GM12878 (cell line): ENCODE data around the gene TAX1BP1. TPM values are rescaled to one million over a fixed set of nuclear protein-coding genes. Genes with fewer than 3 reads are reported as not detected.

Experiments used
- ATAC-seq: fragments of 200-7000 bp; cut with Tn5 transposase; 3 replicates; pipeline ENCODE4 v1.9.1; 2020; ENCODE audit warnings: mild to moderate bottlenecking, moderate library complexity
- BruUV-seq: library from RNA; stranded (reverse); fragments of 400-500 nt; replicated peaks from 2 replicates; lab custom pipeline; 2021; lab: Mats Ljungman, UMichigan
- CTCF ChIA-PET: fragments of 300-600 bp; sonication (Branson Sonifier 250); formaldehyde crosslinking; extraction: SDS; loops from one replicate; lab custom pipeline; 2021; ENCODE audit warnings: inconsistent platforms; lab: Yijun Ruan, JAX
- POLR2A ChIA-PET: fragments of 350-600 bp; formaldehyde crosslinking; extraction: SDS; loops from one replicate; lab custom pipeline; 2021; ENCODE audit warnings: inconsistent platforms; lab: Charles Lee
- RAD21 ChIA-PET: fragments of 300-600 bp; sonication (Branson Sonifier 250); formaldehyde crosslinking; loops from one replicate; lab custom pipeline; 2023; ENCODE audit warnings: antibody characterized with exemption; ENCODE audit not compliant: unreplicated experiment; lab: Charles Lee
- SMC1A ChIA-PET: fragments of 300-600 bp; sonication (Branson Sonifier 250); formaldehyde crosslinking; loops from one replicate; lab custom pipeline; 2023; ENCODE audit not compliant: unreplicated experiment, uncharacterized antibody; lab: Charles Lee
- DNase-seq: peaks from one replicate; pipeline ENCODE4 v3.0.0-alpha.2; 2011; ENCODE audit warnings: low read depth, low spot score
- FAIRE-seq: peaks from 3 replicates; lab custom pipeline; 2011; peaks lifted over from hg19 to GRCh38; lab: Jason Lieb, UNC
- H2AFZ ChIP-seq: 2 replicates; pipeline ENCODE4 v1.6.0; 2011; ENCODE audit warnings: low read depth, low read length, control low read depth; ENCODE audit not compliant: control insufficient read depth
- H3K27ac ChIP-seq: 2 replicates; pipeline ENCODE4 v1.5.1; 2011; ENCODE audit warnings: control low read depth; ENCODE audit not compliant: control insufficient read depth, insufficient read depth
- H3K27me3 ChIP-seq, 2 experiments: replicated peaks in 1 of 2; 2 replicates each; pipeline versions ENCODE4 v1.6.0 to v1.6.1; 2011; ENCODE audit warnings: low read length in 1 of 2; ENCODE audit not compliant: control insufficient read depth in 2 of 2, insufficient read depth in 2 of 2
- H3K36me3 ChIP-seq, 2 experiments: 2 replicates each; pipeline ENCODE4 v1.5.1; 2011; ENCODE audit warnings: low read length in 1 of 2; ENCODE audit not compliant: control insufficient read depth in 2 of 2, insufficient read depth in 2 of 2
- H3K4me1 ChIP-seq: 2 replicates; pipeline ENCODE4 v1.6.1; 2011; ENCODE audit warnings: mild to moderate bottlenecking, low read length, moderate library complexity, mixed read lengths; ENCODE audit not compliant: control insufficient read depth, insufficient read depth
- H3K4me2 ChIP-seq: 2 replicates; pipeline ENCODE4 v1.6.0; 2011; ENCODE audit warnings: control low read depth; ENCODE audit not compliant: control insufficient read depth, insufficient read depth
- H3K4me3 ChIP-seq: fragments of 200-600 bp; sonication (generic); 2 replicates; pipeline ENCODE4 v1.5.1; 2016
- H3K79me2 ChIP-seq: 2 replicates; pipeline ENCODE4 v1.6.0; 2011; ENCODE audit warnings: low read length; ENCODE audit not compliant: control insufficient read depth, insufficient read depth
- H3K9ac ChIP-seq: 2 replicates; pipeline ENCODE4 v1.8.0; 2011; ENCODE audit warnings: low read length, control low read depth, mixed read lengths; ENCODE audit not compliant: control insufficient read depth, insufficient read depth
- H3K9me3 ChIP-seq: replicated peaks from 3 replicates; pipeline ENCODE4 v1.5.1; 2011; ENCODE audit warnings: mild to moderate bottlenecking, low read length; ENCODE audit not compliant: control insufficient read depth, insufficient read depth
- H4K20me1 ChIP-seq: 2 replicates; pipeline ENCODE4 v1.6.0; 2011; ENCODE audit not compliant: control insufficient read depth, insufficient read depth
- BACH1 ChIP-seq: fragments of 450-650 bp; IDR thresholded peaks from 2 replicates; pipeline ENCODE4 v1.6.1; 2017; ENCODE audit warnings: mild to moderate bottlenecking, borderline replicate concordance
- CEBPZ ChIP-seq: fragments of 150-350 bp; IDR thresholded peaks from 2 replicates; pipeline ENCODE4 v1.6.1; 2016; ENCODE audit warnings: low read depth, low read length
- GABPA ChIP-seq: IDR thresholded peaks from 2 replicates; pipeline ENCODE4 v1.6.1; 2014; ENCODE audit warnings: antibody characterized with exemption, low read depth, mild to moderate bottlenecking, inconsistent platforms
- NFIC ChIP-seq: IDR thresholded peaks from 2 replicates; pipeline ENCODE4 v1.6.1; 2012; ENCODE audit warnings: low read depth, mild to moderate bottlenecking, inconsistent platforms, low read length, moderate library complexity
- NR2C2 ChIP-seq: IDR thresholded peaks from 2 replicates; pipeline ENCODE4 v1.6.1; 2011; ENCODE audit warnings: borderline replicate concordance, low read depth; ENCODE audit not compliant: control insufficient read depth, insufficient read length
- PBX3 ChIP-seq: IDR thresholded peaks from 2 replicates; pipeline ENCODE4 v1.6.1; 2011; ENCODE audit warnings: mild to moderate bottlenecking, low read depth, low read length, moderate library complexity; ENCODE audit not compliant: insufficient replicate concordance
- RAD21 ChIP-seq: IDR thresholded peaks from 2 replicates; pipeline ENCODE4 v1.6.1; 2011; ENCODE audit warnings: mild to moderate bottlenecking, low read depth, low read length, moderate library complexity; ENCODE audit not compliant: insufficient read depth
- RB1 ChIP-seq: fragments of 450-650 bp; formaldehyde crosslinking; IDR thresholded peaks from 2 replicates; pipeline ENCODE4 v1.6.1; 2017; ENCODE audit warnings: mild to moderate bottlenecking, borderline replicate concordance
- SIN3A ChIP-seq: IDR thresholded peaks from 2 replicates; pipeline ENCODE4 v1.6.1; 2012; ENCODE audit warnings: low read depth, low read length, improper control_type of control experiment
- TAF1 ChIP-seq: IDR thresholded peaks from 2 replicates; pipeline ENCODE4 v1.6.1; 2011; ENCODE audit warnings: mild to moderate bottlenecking, low read depth, low read length, borderline replicate concordance
- ZBTB33 ChIP-seq: fragments of 450-650 bp; IDR thresholded peaks from 2 replicates; pipeline ENCODE4 v1.6.1; 2017; ENCODE audit warnings: mild to moderate bottlenecking
- WGBS: methylation state at CpG from one replicate; pipeline ENCODE4 v1.1.6; 2016; ENCODE audit warnings: low lambda C conversion rate; ENCODE audit not compliant: insufficient replicate concordance, insufficient coverage; ENCODE audit errors: missing lambda C conversion rate; 5-methylcytosine and 5-hydroxymethylcytosine counted together
- in situ Hi-C: fragments of 300-500 bp; cut with MboI; formaldehyde crosslinking; loops from 9 replicates; pipeline ENCODE4 v1.14.3; 2018; ENCODE audit warnings: mixed read lengths
- intact Hi-C: fragments of 100-400 bp; cut with micrococcal nuclease; formaldehyde crosslinking; loops from one replicate; pipeline ENCODE4 v1.14.2; 2022; ENCODE audit not compliant: unreplicated experiment
- polyA plus RNA-seq, 11 experiments: library from polyadenylated mRNA; depleted of rRNA in 4 of 11; unstranded in 6 of 11; stranded (reverse) in 5 of 11; fragments of >200 nt; fragmentation: Nextera tagmentation in 4 of 11; fragmentation: Illumina TruSeq in 1 of 11; extraction: Ambion mirVana in 4 of 11; extraction: Trizol in 1 of 11; gene quantifications; 1 replicate in 1 of 11; 2 replicates in 10 of 11; pipeline versions ENCODE4 v1.2.1 to v1.2.3, GENCODE V29; 2011 to 2016; ENCODE audit warnings: inconsistent platforms in 2 of 11, missing spikeins in 2 of 11, low read depth in 1 of 11
- total RNA-seq, 4 experiments: library from RNA; depleted of rRNA in 3 of 4; stranded (reverse); fragments of >200 nt in 3 of 4; fragmentation: Illumina TruSeq in 1 of 4; extraction: Trizol in 1 of 4; gene quantifications; 2 replicates each; pipeline versions ENCODE4 v1.2.1 to v1.2.3, GENCODE V29; 2013 to 2021
- TF ChIP-seq, protein P1 (sequence below): fragments of 450-650 bp; IDR thresholded peaks from 2 replicates; pipeline ENCODE4 v1.6.1; 2017; ENCODE audit warnings: antibody characterized with exemption, mild to moderate bottlenecking, moderate library complexity

The TAX1BP1 gene
- total and polyA plus RNA-seq, 10 of the 15 experiments (the other 5 are each of a cell fraction or from before 2014, with no cell fraction given): 30.8 to 105 (median 52.0) TPM

- no peak overlapping the region for H2AFZ ChIP-seq
- POLR2A ChIA-PET: interaction anchor here (1.0 kb wide), 1 partner anchor 454 kb away, joined by 3 read pairs; no protein-coding TSS in a partner anchor
- CTCF ChIA-PET: interaction anchor here (1.1 kb wide), 1 partner anchor 60 kb away, joined by 3 read pairs; no protein-coding TSS in a partner anchor
- 24% methylated on average over 4 of the region's 4 CpGs for WGBS
- no peaks in the 10 kb centered on the region for H3K36me3 ChIP-seq
- no peaks in the 10 kb centered on the region for H3K4me1 ChIP-seq
- H3K79me2 ChIP-seq: no peaks in the 10 kb centered on the region
- H3K27ac ChIP-seq: no peak overlapping the region
- in situ Hi-C loops (no loop called here), intact Hi-C loops (no loop called here)
- H3K4me2 ChIP-seq: no peak overlapping the region
- FAIRE-seq: no peak
- no peak overlapping the region for H3K4me3 ChIP-seq
- no peak for DNase-seq
- no peaks in the 10 kb centered on the region for H4K20me1 ChIP-seq
- H3K9me3 ChIP-seq: no peaks in the 10 kb centered on the region; the same call in 2 of the 3 replicates
- no peaks in the 10 kb centered on the region; a peak in 1 of 4 replicates for H3K27me3 ChIP-seq
- H3K9ac ChIP-seq: no peak overlapping the region
- ATAC-seq: no peak
- SMC1A ChIA-PET: no interaction called here
- BruUV-seq: no TSS peak
- RAD21 ChIA-PET: no interaction called here
- TF ChIP-seq, protein P1, sequence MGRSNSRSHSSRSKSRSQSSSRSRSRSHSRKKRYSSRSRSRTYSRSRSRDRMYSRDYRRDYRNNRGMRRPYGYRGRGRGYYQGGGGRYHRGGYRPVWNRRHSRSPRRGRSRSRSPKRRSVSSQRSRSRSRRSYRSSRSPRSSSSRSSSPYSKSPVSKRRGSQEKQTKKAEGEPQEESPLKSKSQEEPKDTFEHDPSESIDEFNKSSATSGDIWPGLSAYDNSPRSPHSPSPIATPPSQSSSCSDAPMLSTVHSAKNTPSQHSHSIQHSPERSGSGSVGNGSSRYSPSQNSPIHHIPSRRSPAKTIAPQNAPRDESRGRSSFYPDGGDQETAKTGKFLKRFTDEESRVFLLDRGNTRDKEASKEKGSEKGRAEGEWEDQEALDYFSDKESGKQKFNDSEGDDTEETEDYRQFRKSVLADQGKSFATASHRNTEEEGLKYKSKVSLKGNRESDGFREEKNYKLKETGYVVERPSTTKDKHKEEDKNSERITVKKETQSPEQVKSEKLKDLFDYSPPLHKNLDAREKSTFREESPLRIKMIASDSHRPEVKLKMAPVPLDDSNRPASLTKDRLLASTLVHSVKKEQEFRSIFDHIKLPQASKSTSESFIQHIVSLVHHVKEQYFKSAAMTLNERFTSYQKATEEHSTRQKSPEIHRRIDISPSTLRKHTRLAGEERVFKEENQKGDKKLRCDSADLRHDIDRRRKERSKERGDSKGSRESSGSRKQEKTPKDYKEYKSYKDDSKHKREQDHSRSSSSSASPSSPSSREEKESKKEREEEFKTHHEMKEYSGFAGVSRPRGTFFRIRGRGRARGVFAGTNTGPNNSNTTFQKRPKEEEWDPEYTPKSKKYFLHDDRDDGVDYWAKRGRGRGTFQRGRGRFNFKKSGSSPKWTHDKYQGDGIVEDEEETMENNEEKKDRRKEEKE: no peak
- TF ChIP-seq BACH1 (no peak), NFIC (no peak), NR2C2 (no peak), CEBPZ (no peak), SIN3A (no peak), RB1 (no peak), PBX3 (no peak), ZBTB33 (no peak), GABPA (no peak), RAD21 (no peak), TAF1 (no peak)
Measured at GRCh38 chr7:27714831-27715444, 25.0 kb upstream of the TAX1BP1 start.
